ENCODE measurements around the gene BMPR1B.

Gene BMPR1B

GRCh38 chr4:95197353-95197752 is 439.6 kb downstream of the BMPR1B start:
- no peak for TF ChIP-seq Cebpa-rat (IDR thresholded peaks at IDR 0.05)

GRCh38 chr4:95198961-95199360 is 441.2 kb downstream of the BMPR1B start:
- TF ChIP-seq Cebpa-rat (IDR thresholded peaks at IDR 0.05): no peak
- H3K4me2 ChIP-seq: no peak overlapping the region
- H3K27me3 ChIP-seq: no peaks in the 10 kb centered on the region
- H3K27ac ChIP-seq: no peak overlapping the region
- H4K20me1 ChIP-seq: no peaks in the 10 kb centered on the region
- no peaks in the 10 kb centered on the region for H3K9me3 ChIP-seq (replicated peaks in 1 of 11)
- H3K36me3 ChIP-seq: no peaks in the 10 kb centered on the region
- H3K4me1 ChIP-seq: peaks cover 0 to 4% (median 0%) of the 10 kb centered on the region in 10 experiments; a peak in 2 of 20 replicates
- no peak overlapping the region for H3K9ac ChIP-seq
- H3K4me3 ChIP-seq: no peak overlapping the region

More at GRCh38 chr4:95197353-95197752, 439.6 kb downstream of the BMPR1B start:
- H3K27ac ChIP-seq: no peak overlapping the region
- no peaks in the 10 kb centered on the region for H4K20me1 ChIP-seq
- H3K4me2 ChIP-seq: no peak overlapping the region
- H3K9me3 ChIP-seq (replicated peaks in 1 of 11): no peaks in the 10 kb centered on the region
- H3K36me3 ChIP-seq: no peaks in the 10 kb centered on the region
- H3K4me3 ChIP-seq: no peak overlapping the region
- peaks cover 0 to 4% (median 0%) of the 10 kb centered on the region in 10 experiments; a peak in 2 of 20 replicates for H3K4me1 ChIP-seq
- H3K9ac ChIP-seq: no peak overlapping the region
- H3K27me3 ChIP-seq: no peaks in the 10 kb centered on the region

GRCh38 chr4:95204267-95204844 is 446.6 kb downstream of the BMPR1B start:
- Histone ChIP-seq H3K27ac (no peak overlapping the region), H3K9ac (no peak overlapping the region), H3K4me2 (no peak overlapping the region), H3K4me1 (no peaks in the 10 kb centered on the region), H3K9me3 (replicated peaks in 1 of 11) (no peaks in the 10 kb centered on the region), H3K27me3 (no peaks in the 10 kb centered on the region), H3K4me3 (no peak overlapping the region), H4K20me1 (no peaks in the 10 kb centered on the region), H3K36me3 (no peaks in the 10 kb centered on the region)
- no peak for TF ChIP-seq Cebpa-rat (IDR thresholded peaks at IDR 0.05)

GRCh38 chr4:95204873-95205272 is 447.1 kb downstream of the BMPR1B start:
- H3K4me1 ChIP-seq: no peaks in the 10 kb centered on the region
- no peak overlapping the region for H3K4me2 ChIP-seq
- no peak overlapping the region for H3K9ac ChIP-seq
- H3K27ac ChIP-seq: no peak overlapping the region
- no peaks in the 10 kb centered on the region for H4K20me1 ChIP-seq
- H3K4me3 ChIP-seq: no peak overlapping the region
- TF ChIP-seq Cebpa-rat (IDR thresholded peaks at IDR 0.05): no peak
- H3K36me3 ChIP-seq: no peaks in the 10 kb centered on the region
- no peaks in the 10 kb centered on the region for H3K27me3 ChIP-seq
- no peaks in the 10 kb centered on the region for H3K9me3 ChIP-seq (replicated peaks in 1 of 11)

All from BLaER1 treated with 17β-estradiol and CSF1 and Interleukin-3, amounts not matched to agents 10 nM and 100 nM (cell line).